GM12878 (cell line): ENCODE results near the gene CST2. TPM values are rescaled to one million over a fixed set of nuclear protein-coding genes. Genes with fewer than 3 reads are reported as not detected.

Experiments used
- ATAC-seq: fragments of 200-7000 bp; cut with Tn5 transposase; 3 replicates; pipeline ENCODE4 v1.9.1; 2020; ENCODE audit warnings: mild to moderate bottlenecking, moderate library complexity
- BruUV-seq: library from RNA; stranded (reverse); fragments of 400-500 nt; replicated peaks from 2 replicates; lab custom pipeline; 2021; lab: Mats Ljungman, UMichigan
- CTCF ChIA-PET: fragments of 300-600 bp; sonication (Branson Sonifier 250); formaldehyde crosslinking; extraction: SDS; loops from one replicate; lab custom pipeline; 2021; ENCODE audit warnings: inconsistent platforms; lab: Yijun Ruan, JAX
- POLR2A ChIA-PET: fragments of 350-600 bp; formaldehyde crosslinking; extraction: SDS; loops from one replicate; lab custom pipeline; 2021; ENCODE audit warnings: inconsistent platforms; lab: Charles Lee
- RAD21 ChIA-PET: fragments of 300-600 bp; sonication (Branson Sonifier 250); formaldehyde crosslinking; loops from one replicate; lab custom pipeline; 2023; ENCODE audit warnings: antibody characterized with exemption; ENCODE audit not compliant: unreplicated experiment; lab: Charles Lee
- SMC1A ChIA-PET: fragments of 300-600 bp; sonication (Branson Sonifier 250); formaldehyde crosslinking; loops from one replicate; lab custom pipeline; 2023; ENCODE audit not compliant: unreplicated experiment, uncharacterized antibody; lab: Charles Lee
- DNase-seq: peaks from one replicate; pipeline ENCODE4 v3.0.0-alpha.2; 2011; ENCODE audit warnings: low read depth, low spot score
- FAIRE-seq: peaks from 3 replicates; lab custom pipeline; 2011; peaks lifted over from hg19 to GRCh38; lab: Jason Lieb, UNC
- H2AFZ ChIP-seq: 2 replicates; pipeline ENCODE4 v1.6.0; 2011; ENCODE audit warnings: low read depth, low read length, control low read depth; ENCODE audit not compliant: control insufficient read depth
- H3K27ac ChIP-seq: 2 replicates; pipeline ENCODE4 v1.5.1; 2011; ENCODE audit warnings: control low read depth; ENCODE audit not compliant: control insufficient read depth, insufficient read depth
- H3K27me3 ChIP-seq, 2 experiments: replicated peaks in 1 of 2; 2 replicates each; pipeline versions ENCODE4 v1.6.0 to v1.6.1; 2011; ENCODE audit warnings: low read length in 1 of 2; ENCODE audit not compliant: control insufficient read depth in 2 of 2, insufficient read depth in 2 of 2
- H3K36me3 ChIP-seq, 2 experiments: 2 replicates each; pipeline ENCODE4 v1.5.1; 2011; ENCODE audit warnings: low read length in 1 of 2; ENCODE audit not compliant: control insufficient read depth in 2 of 2, insufficient read depth in 2 of 2
- H3K4me1 ChIP-seq: 2 replicates; pipeline ENCODE4 v1.6.1; 2011; ENCODE audit warnings: mild to moderate bottlenecking, low read length, moderate library complexity, mixed read lengths; ENCODE audit not compliant: control insufficient read depth, insufficient read depth
- H3K4me2 ChIP-seq: 2 replicates; pipeline ENCODE4 v1.6.0; 2011; ENCODE audit warnings: control low read depth; ENCODE audit not compliant: control insufficient read depth, insufficient read depth
- H3K4me3 ChIP-seq: fragments of 200-600 bp; sonication (generic); 2 replicates; pipeline ENCODE4 v1.5.1; 2016
- H3K79me2 ChIP-seq: 2 replicates; pipeline ENCODE4 v1.6.0; 2011; ENCODE audit warnings: low read length; ENCODE audit not compliant: control insufficient read depth, insufficient read depth
- H3K9ac ChIP-seq: 2 replicates; pipeline ENCODE4 v1.8.0; 2011; ENCODE audit warnings: low read length, control low read depth, mixed read lengths; ENCODE audit not compliant: control insufficient read depth, insufficient read depth
- H3K9me3 ChIP-seq: replicated peaks from 3 replicates; pipeline ENCODE4 v1.5.1; 2011; ENCODE audit warnings: mild to moderate bottlenecking, low read length; ENCODE audit not compliant: control insufficient read depth, insufficient read depth
- H4K20me1 ChIP-seq: 2 replicates; pipeline ENCODE4 v1.6.0; 2011; ENCODE audit not compliant: control insufficient read depth, insufficient read depth
- CBX5 ChIP-seq: sonication (generic); IDR thresholded peaks from 2 replicates; pipeline ENCODE4 v1.6.1; 2016; ENCODE audit warnings: low read depth, moderate library complexity, mild to moderate bottlenecking, inconsistent platforms
- CEBPB ChIP-seq, 2 experiments: fragments of 150-350 bp in 1 of 2; IDR thresholded peaks; 2 replicates each; pipeline ENCODE4 v1.6.1; 2012 to 2014; ENCODE audit warnings: low read depth in 2 of 2, low read length in 2 of 2, borderline replicate concordance in 1 of 2, inconsistent platforms in 1 of 2
- CHD2 ChIP-seq: IDR thresholded peaks from 2 replicates; pipeline ENCODE4 v1.6.1; 2011; ENCODE audit warnings: low read depth, low read length, improper control_type of control experiment, borderline replicate concordance
- PAX5 ChIP-seq: IDR thresholded peaks from 2 replicates; pipeline ENCODE4 v1.6.1; 2011; ENCODE audit warnings: low read depth, low read length, borderline replicate concordance
- RAD21 ChIP-seq: IDR thresholded peaks from 2 replicates; pipeline ENCODE4 v1.6.1; 2011; ENCODE audit warnings: mild to moderate bottlenecking, low read depth, low read length, moderate library complexity; ENCODE audit not compliant: insufficient read depth
- RB1 ChIP-seq: fragments of 450-650 bp; formaldehyde crosslinking; IDR thresholded peaks from 2 replicates; pipeline ENCODE4 v1.6.1; 2017; ENCODE audit warnings: mild to moderate bottlenecking, borderline replicate concordance
- RUNX3 ChIP-seq: IDR thresholded peaks from 2 replicates; pipeline ENCODE4 v1.6.1; 2012; ENCODE audit warnings: low read length, inconsistent platforms
- SMAD1 ChIP-seq: fragments of 450-650 bp; IDR thresholded peaks from 2 replicates; pipeline ENCODE4 v1.6.1; 2018; ENCODE audit warnings: mild to moderate bottlenecking, low read depth; ENCODE audit not compliant: partially characterized antibody
- SMC3 ChIP-seq: IDR thresholded peaks from 2 replicates; pipeline ENCODE4 v1.6.1; 2011; ENCODE audit warnings: low read length, improper control_type of control experiment, borderline replicate concordance
- SRF ChIP-seq, 2 experiments: IDR thresholded peaks; 2 replicates each; pipeline ENCODE4 v1.6.1; 2011; ENCODE audit warnings: low read depth in 2 of 2, low read length in 2 of 2, mild to moderate bottlenecking in 1 of 2, moderate library complexity in 1 of 2
- STAT3 ChIP-seq: IDR thresholded peaks from 2 replicates; pipeline ENCODE4 v1.6.1; 2011; ENCODE audit warnings: low read depth, low read length, improper control_type of control experiment
- WGBS: methylation state at CpG from one replicate; pipeline ENCODE4 v1.1.6; 2016; ENCODE audit warnings: low lambda C conversion rate; ENCODE audit not compliant: insufficient replicate concordance, insufficient coverage; ENCODE audit errors: missing lambda C conversion rate; 5-methylcytosine and 5-hydroxymethylcytosine counted together
- in situ Hi-C: fragments of 300-500 bp; cut with MboI; formaldehyde crosslinking; loops from 9 replicates; pipeline ENCODE4 v1.14.3; 2018; ENCODE audit warnings: mixed read lengths
- intact Hi-C: fragments of 100-400 bp; cut with micrococcal nuclease; formaldehyde crosslinking; loops from one replicate; pipeline ENCODE4 v1.14.2; 2022; ENCODE audit not compliant: unreplicated experiment
- polyA plus RNA-seq, 11 experiments: library from polyadenylated mRNA; depleted of rRNA in 4 of 11; unstranded in 6 of 11; stranded (reverse) in 5 of 11; fragments of >200 nt; fragmentation: Nextera tagmentation in 4 of 11; fragmentation: Illumina TruSeq in 1 of 11; extraction: Ambion mirVana in 4 of 11; extraction: Trizol in 1 of 11; gene quantifications; 1 replicate in 1 of 11; 2 replicates in 10 of 11; pipeline versions ENCODE4 v1.2.1 to v1.2.3, GENCODE V29; 2011 to 2016; ENCODE audit warnings: inconsistent platforms in 2 of 11, missing spikeins in 2 of 11, low read depth in 1 of 11
- total RNA-seq, 4 experiments: library from RNA; depleted of rRNA in 3 of 4; stranded (reverse); fragments of >200 nt in 3 of 4; fragmentation: Illumina TruSeq in 1 of 4; extraction: Trizol in 1 of 4; gene quantifications; 2 replicates each; pipeline versions ENCODE4 v1.2.1 to v1.2.3, GENCODE V29; 2013 to 2021
- TF ChIP-seq, protein P1 (sequence below): IDR thresholded peaks from 2 replicates; pipeline ENCODE4 v1.6.1; 2012; ENCODE audit warnings: low read length, inconsistent platforms
- TF ChIP-seq, protein P2 (sequence below): fragments of 450-650 bp; IDR thresholded peaks from 2 replicates; pipeline ENCODE4 v1.6.1; 2017; ENCODE audit warnings: low read depth, mild to moderate bottlenecking, moderate library complexity
- TF ChIP-seq, protein P3 (sequence below), 3 experiments: IDR thresholded peaks in 2 of 3; conservative IDR thresholded peaks in 1 of 3; 2 replicates each; pipeline ENCODE4 v1.5.1; 2011; ENCODE audit warnings: low read depth in 3 of 3, low read length in 3 of 3, mild to moderate bottlenecking in 3 of 3, control low read depth in 2 of 3, moderate library complexity in 2 of 3, inconsistent platforms in 1 of 3, mixed read lengths in 1 of 3; ENCODE audit not compliant: control insufficient read depth in 2 of 3, insufficient read depth in 1 of 3; ENCODE audit errors: extremely low read depth in 1 of 3

Gene CST2
- total and polyA plus RNA-seq, 10 of the 15 experiments (the other 5 are each of a cell fraction or from before 2014, with no cell fraction given): not detected

DNA sequence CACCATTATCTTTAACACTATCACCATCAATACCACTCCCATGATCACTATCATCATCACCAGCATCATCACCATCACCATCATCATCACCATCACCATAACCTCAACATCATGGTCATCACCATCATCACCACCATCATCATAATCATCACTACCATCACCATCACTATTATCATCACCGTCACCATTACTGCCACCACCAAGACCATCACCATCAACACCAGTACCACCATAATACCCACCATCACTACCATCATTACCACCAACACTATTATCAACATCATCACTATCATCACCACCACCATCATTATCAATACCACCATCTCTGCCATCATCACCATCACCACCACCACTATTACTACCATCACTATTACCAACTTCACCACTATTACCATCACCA lies 43.1 kb downstream of the CST2 start (continued):
- TF ChIP-seq, protein P1, sequence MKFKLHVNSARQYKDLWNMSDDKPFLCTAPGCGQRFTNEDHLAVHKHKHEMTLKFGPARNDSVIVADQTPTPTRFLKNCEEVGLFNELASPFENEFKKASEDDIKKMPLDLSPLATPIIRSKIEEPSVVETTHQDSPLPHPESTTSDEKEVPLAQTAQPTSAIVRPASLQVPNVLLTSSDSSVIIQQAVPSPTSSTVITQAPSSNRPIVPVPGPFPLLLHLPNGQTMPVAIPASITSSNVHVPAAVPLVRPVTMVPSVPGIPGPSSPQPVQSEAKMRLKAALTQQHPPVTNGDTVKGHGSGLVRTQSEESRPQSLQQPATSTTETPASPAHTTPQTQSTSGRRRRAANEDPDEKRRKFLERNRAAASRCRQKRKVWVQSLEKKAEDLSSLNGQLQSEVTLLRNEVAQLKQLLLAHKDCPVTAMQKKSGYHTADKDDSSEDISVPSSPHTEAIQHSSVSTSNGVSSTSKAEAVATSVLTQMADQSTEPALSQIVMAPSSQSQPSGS: no peak
- TF ChIP-seq SRF (IDR thresholded peaks at IDR 0.05; ENCODE audit: low read depth in 2 of 2, low read length in 2 of 2) (no peak), RB1 (no peak), STAT3 (no peak), CBX5 (no peak), SMAD1 (no peak), RUNX3 (no peak)
- TF ChIP-seq, protein P2, sequence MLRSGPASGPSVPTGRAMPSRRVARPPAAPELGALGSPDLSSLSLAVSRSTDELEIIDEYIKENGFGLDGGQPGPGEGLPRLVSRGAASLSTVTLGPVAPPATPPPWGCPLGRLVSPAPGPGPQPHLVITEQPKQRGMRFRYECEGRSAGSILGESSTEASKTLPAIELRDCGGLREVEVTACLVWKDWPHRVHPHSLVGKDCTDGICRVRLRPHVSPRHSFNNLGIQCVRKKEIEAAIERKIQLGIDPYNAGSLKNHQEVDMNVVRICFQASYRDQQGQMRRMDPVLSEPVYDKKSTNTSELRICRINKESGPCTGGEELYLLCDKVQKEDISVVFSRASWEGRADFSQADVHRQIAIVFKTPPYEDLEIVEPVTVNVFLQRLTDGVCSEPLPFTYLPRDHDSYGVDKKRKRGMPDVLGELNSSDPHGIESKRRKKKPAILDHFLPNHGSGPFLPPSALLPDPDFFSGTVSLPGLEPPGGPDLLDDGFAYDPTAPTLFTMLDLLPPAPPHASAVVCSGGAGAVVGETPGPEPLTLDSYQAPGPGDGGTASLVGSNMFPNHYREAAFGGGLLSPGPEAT: no peak

DNA sequence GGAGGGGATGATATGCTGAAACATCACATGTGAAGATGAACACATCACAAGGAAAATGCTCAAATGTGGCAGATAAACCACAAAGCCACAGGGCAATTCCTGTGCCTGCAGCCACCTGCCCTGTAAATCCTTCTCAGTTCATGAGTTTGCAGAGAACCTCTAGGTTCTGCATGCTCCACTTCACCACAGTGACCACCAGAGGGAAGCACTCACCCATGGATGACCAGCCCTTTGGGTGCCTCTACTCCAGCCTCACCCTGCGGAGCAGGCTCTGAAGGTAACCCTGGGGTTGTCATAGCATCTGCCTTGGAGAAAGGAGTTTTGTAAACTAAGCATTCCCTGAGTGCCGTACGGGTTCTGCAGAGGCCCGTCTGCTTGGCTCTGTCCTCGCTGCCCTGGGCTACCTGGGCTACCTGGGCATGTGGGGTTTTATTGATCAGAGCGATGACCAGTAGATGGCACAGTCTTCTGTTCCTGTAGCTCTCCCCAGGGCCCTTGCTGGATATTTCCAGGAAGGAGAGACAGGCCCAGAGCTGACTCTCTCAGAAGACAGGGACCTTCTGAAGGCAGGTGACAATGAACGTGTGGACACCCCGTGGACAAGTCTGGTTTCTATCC lies 44.1 kb downstream of the CST2 start:
- Histone ChIP-seq H3K9ac (no peak overlapping the region), H3K27me3 (peaks cover 0 to 2% of the 10 kb centered on the region in 2 experiments; a peak in 1 of 4 replicates), H3K9me3 (no peaks in the 10 kb centered on the region), H3K4me3 (no peak overlapping the region), H3K4me2 (no peak overlapping the region), H4K20me1 (no peaks in the 10 kb centered on the region), H3K4me1 (no peaks in the 10 kb centered on the region), H3K27ac (no peak overlapping the region), H3K79me2 (no peaks in the 10 kb centered on the region), H2AFZ (no peak overlapping the region), H3K36me3 (no peaks in the 10 kb centered on the region)
- WGBS: 23% methylated on average over 8 of the region's 8 CpGs
- ChIA-PET SMC1A (interaction anchor here (0.6 to 0.7 kb wide), 2 partner anchors 82 to 1267 kb away, joined by 3 to 4 read pairs; no protein-coding TSS in a partner anchor), CTCF (no interaction called here), POLR2A (no interaction called here), RAD21 (no interaction called here)
- TF ChIP-seq, protein P3, sequence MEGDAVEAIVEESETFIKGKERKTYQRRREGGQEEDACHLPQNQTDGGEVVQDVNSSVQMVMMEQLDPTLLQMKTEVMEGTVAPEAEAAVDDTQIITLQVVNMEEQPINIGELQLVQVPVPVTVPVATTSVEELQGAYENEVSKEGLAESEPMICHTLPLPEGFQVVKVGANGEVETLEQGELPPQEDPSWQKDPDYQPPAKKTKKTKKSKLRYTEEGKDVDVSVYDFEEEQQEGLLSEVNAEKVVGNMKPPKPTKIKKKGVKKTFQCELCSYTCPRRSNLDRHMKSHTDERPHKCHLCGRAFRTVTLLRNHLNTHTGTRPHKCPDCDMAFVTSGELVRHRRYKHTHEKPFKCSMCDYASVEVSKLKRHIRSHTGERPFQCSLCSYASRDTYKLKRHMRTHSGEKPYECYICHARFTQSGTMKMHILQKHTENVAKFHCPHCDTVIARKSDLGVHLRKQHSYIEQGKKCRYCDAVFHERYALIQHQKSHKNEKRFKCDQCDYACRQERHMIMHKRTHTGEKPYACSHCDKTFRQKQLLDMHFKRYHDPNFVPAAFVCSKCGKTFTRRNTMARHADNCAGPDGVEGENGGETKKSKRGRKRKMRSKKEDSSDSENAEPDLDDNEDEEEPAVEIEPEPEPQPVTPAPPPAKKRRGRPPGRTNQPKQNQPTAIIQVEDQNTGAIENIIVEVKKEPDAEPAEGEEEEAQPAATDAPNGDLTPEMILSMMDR (IDR thresholded peaks at IDR 0.05 in 2 of 3, conservative IDR thresholded peaks at IDR 0.05 in 1 of 3; ENCODE audit: control insufficient read depth in 2 of 3, extremely low read depth in 1 of 3, insufficient read depth in 1 of 3, low read depth in 3 of 3, low read length in 3 of 3): peak; percentile 35 to 50 (median 38); a peak in 5 of 6 replicates
- peak; percentile 12; the same call in 1 of the 2 replicates for TF ChIP-seq SMC3
- TF ChIP-seq RAD21: peak; percentile 33; the same call in 1 of the 2 replicates
- no peak for TF ChIP-seq CEBPB (IDR thresholded peaks at IDR 0.05; ENCODE audit: borderline replicate concordance in 1 of 2, low read depth in 2 of 2, low read length in 2 of 2)
- TF ChIP-seq CHD2: no peak
- TF ChIP-seq PAX5: no peak
- intact Hi-C loops: no loop called here
- in situ Hi-C loops: no loop called here
- FAIRE-seq (no peak), DNase-seq (no peak), ATAC-seq (peak; percentile 72)
- BruUV-seq: no TSS peak
